Glomerular visceral epithelial cell (primary cell): ENCODE data around the gene NME8.
"Not testable (repeated sequence)": the region's sequence is repeated elsewhere in the genome, so short reads cannot be mapped to it uniquely, and the experiment has no call there.

Experiments
- DNase-seq: peaks from one replicate; pipeline ENCODE4 v3.0.0-alpha.2; 2016; ENCODE audit errors: extremely low spot score

The NME8 gene

GRCh38 chr7:37848297-37848696 is at the start of gene NME8:
TSS of gene NME8 (plus strand) at chr7:37848597. CDS start at chr7:37850267, 1,670 bp downstream.
- no peak for DNase-seq

GRCh38 chr7:37806152-37806551 is 42.2 kb upstream of the NME8 start:
- no peak for DNase-seq

GRCh38 chr7:37812161-37812580 is 36.2 kb upstream of the NME8 start:
- DNase-seq, result not testable (repeated sequence)

- no peak for DNase-seq
These were observed 32.6 kb upstream of the NME8 start for GRCh38 chr7:37815671-37816371.

GRCh38 chr7:37816922-37817590 is 31.3 kb upstream of the NME8 start:
- no peak for DNase-seq

- no peak for DNase-seq
These were observed 30.8 kb upstream of the NME8 start for GRCh38 chr7:37817591-37817960.

GRCh38 chr7:37817996-37818720 is 30.2 kb upstream of the NME8 start:
- DNase-seq, result no peak

GRCh38 chr7:37820708-37821468 is 27.5 kb upstream of the NME8 start:
- DNase-seq, result no peak

- no peak for DNase-seq
These were observed 25.5 kb upstream of the NME8 start for GRCh38 chr7:37822946-37823345.

- DNase-seq, result no peak
These were observed 24.8 kb upstream of the NME8 start for GRCh38 chr7:37823557-37823956.

- DNase-seq, result no peak
These were observed 23.4 kb upstream of the NME8 start for GRCh38 chr7:37825038-37825437.

- DNase-seq, result no peak
These were observed 21.6 kb upstream of the NME8 start for GRCh38 chr7:37826825-37827224.

- no peak for DNase-seq
These were observed 17.2 kb upstream of the NME8 start for GRCh38 chr7:37831244-37831643.

GRCh38 chr7:37832194-37832593 is 16.2 kb upstream of the NME8 start:
- peak; percentile 2 for DNase-seq

GRCh38 chr7:37833107-37833817 is 15.1 kb upstream of the NME8 start:
- DNase-seq, result peak; percentile 31

GRCh38 chr7:37833818-37834146 is 14.6 kb upstream of the NME8 start:
- no peak for DNase-seq

- DNase-seq, result no peak
These were observed 5.1 kb downstream of the NME8 start for GRCh38 chr7:37853468-37853867.

GRCh38 chr7:37882086-37882485 is 33.7 kb downstream of the NME8 start:
- no peak for DNase-seq

GRCh38 chr7:37893359-37893758 is 45.0 kb downstream of the NME8 start:
- no peak for DNase-seq

- DNase-seq, result no peak
These were observed 46.3 kb downstream of the NME8 start for GRCh38 chr7:37894671-37895070.

GRCh38 chr7:37899712-37900247 is 51.4 kb downstream of the NME8 start:
- DNase-seq, result peak; percentile 41
